Sigmoid colon (tissue), 3 donors: ENCODE results near the gene PITHD1.

Source experiments
- POLR2A ChIP-seq, 2 donors: fragments of 450-650 bp; IDR thresholded peaks; one replicate each; pipeline ENCODE4 v1.6.1; 2016; ENCODE audit warnings: antibody characterized with exemption in 2 of 2, mild to moderate bottlenecking in 2 of 2, moderate library complexity in 2 of 2
- TF ChIP-seq, protein P1 (sequence below), 4 experiments: fragments of 450-650 bp in 3 of 4; fragments of 200-600 bp in 1 of 4; IDR thresholded peaks; one replicate each; pipeline ENCODE4 v1.5.1; 2016 to 2019; ENCODE audit warnings: antibody characterized with exemption in 4 of 4, mild to moderate bottlenecking in 3 of 4, moderate library complexity in 2 of 4

- TF ChIP-seq, protein P1, sequence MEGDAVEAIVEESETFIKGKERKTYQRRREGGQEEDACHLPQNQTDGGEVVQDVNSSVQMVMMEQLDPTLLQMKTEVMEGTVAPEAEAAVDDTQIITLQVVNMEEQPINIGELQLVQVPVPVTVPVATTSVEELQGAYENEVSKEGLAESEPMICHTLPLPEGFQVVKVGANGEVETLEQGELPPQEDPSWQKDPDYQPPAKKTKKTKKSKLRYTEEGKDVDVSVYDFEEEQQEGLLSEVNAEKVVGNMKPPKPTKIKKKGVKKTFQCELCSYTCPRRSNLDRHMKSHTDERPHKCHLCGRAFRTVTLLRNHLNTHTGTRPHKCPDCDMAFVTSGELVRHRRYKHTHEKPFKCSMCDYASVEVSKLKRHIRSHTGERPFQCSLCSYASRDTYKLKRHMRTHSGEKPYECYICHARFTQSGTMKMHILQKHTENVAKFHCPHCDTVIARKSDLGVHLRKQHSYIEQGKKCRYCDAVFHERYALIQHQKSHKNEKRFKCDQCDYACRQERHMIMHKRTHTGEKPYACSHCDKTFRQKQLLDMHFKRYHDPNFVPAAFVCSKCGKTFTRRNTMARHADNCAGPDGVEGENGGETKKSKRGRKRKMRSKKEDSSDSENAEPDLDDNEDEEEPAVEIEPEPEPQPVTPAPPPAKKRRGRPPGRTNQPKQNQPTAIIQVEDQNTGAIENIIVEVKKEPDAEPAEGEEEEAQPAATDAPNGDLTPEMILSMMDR (IDR thresholded peaks at IDR 0.05), result no peak
- no peak for TF ChIP-seq POLR2A (IDR thresholded peaks at IDR 0.05)
Measured at GRCh38 chr1:23748016-23748415, 30.2 kb upstream of the PITHD1 start.
